Activated naive CD8-positive, alpha-beta T cell treated with anti-CD3 and anti-CD28 coated beads for 36 hours (primary cell): ENCODE measurements around the gene TNNC1. TPM values are rescaled to one million over a fixed set of nuclear protein-coding genes. Genes with fewer than 3 reads are reported as not detected.

Experiments
- DNase-seq: peaks from one replicate; pipeline ENCODE4 v3.0.0; 2021
- H3K27ac Mint-ChIP-seq: one replicate; pipeline ENCODE4 v1.8.0; 2022; ENCODE audit warnings: mild to moderate bottlenecking, moderate library complexity, mixed read lengths
- H3K27me3 Mint-ChIP-seq: one replicate; pipeline ENCODE4 v1.8.0; 2022; ENCODE audit warnings: mild to moderate bottlenecking, mixed read lengths
- H3K36me3 Mint-ChIP-seq: one replicate; pipeline ENCODE4 v1.8.0; 2021; ENCODE audit warnings: mild to moderate bottlenecking, mixed read lengths
- H3K4me1 Mint-ChIP-seq: one replicate; pipeline ENCODE4 v1.8.0; 2021; ENCODE audit warnings: mixed read lengths
- H3K4me3 Mint-ChIP-seq: one replicate; pipeline ENCODE4 v1.8.0; 2022; ENCODE audit warnings: mild to moderate bottlenecking, moderate library complexity, mixed read lengths
- H3K9me3 Mint-ChIP-seq: one replicate; pipeline ENCODE4 v1.8.0; 2022; ENCODE audit warnings: mixed read lengths
- total RNA-seq, 2 experiments: library from RNA; stranded (reverse); gene quantifications; one replicate each; pipeline ENCODE4 v1.2.3, GENCODE V29; 2021

Gene TNNC1
- total RNA-seq, 2 experiments from 2014 or later, result 2.9 to 4.2 TPM

DNA sequence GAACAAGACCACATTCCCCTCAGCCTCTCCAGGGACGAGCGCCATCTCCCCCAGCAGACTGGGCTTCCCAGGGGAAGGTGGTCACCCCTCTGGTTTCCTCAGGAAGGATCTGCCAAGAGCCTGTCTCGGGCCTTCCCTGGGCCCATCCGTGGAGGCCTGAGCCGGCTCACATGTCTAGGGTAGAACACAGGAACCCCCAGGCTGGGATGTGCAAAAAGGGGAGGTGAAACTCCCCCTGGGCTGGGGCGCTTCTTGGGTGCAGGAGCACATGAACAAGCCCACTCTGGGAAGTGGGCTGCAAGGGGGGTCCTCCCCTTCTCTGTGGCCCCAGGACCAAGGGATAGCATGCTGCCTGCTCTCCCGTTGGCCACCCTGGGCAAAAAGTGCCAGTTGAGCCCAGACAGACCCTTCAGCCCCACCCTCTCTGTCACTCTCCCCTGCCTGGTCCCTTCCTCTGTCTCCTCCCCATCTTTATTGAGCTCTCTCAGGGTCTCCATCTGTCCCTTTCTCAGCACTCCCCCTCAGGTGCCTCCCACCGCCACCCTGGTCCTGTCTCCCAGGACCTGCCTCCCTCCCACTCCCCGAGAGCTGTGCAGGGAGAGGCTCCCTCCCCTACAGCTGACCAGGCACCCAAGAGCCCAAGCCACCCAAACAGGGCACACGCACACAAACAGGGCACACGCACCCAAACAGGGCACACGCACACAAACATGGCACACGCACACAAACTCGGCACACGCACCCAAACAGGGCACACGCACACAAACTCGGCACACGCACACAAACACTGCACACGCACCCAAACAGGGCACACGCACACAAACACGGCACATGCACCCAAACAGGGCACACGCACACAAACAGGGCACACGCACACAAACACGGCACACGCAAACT is 9.8 kb downstream of the TNNC1 start:
- Mint-ChIP-seq H3K4me3 (no peak overlapping the region), H3K36me3 (no peaks in the 10 kb centered on the region), H3K27ac (no peak overlapping the region), H3K4me1 (peaks cover 6% of the 10 kb centered on the region), H3K27me3 (no peaks in the 10 kb centered on the region), H3K9me3 (no peaks in the 10 kb centered on the region)
- no peak for DNase-seq

DNA sequence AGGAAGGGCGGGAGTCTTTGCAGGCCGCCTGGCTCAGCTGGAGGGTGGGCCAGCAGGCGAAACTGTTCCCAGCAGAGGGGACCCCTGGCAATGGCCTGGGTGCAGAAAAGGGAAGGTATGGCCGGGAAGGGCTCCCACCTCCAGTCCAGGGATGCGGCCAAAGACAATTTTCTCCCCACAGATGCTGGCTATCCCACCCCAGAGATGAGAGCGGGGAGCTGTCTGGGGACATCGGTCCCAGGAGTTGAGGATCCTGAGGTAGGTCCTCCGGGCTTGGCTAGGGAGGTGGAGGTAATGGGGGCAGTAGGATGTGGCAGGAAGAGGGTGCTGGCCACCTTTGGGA is 10.6 kb downstream of the TNNC1 start:
- Mint-ChIP-seq H3K27me3 (no peaks in the 10 kb centered on the region), H3K27ac (no peak overlapping the region), H3K36me3 (no peaks in the 10 kb centered on the region), H3K4me1 (peaks cover 6% of the 10 kb centered on the region), H3K4me3 (no peak overlapping the region), H3K9me3 (no peaks in the 10 kb centered on the region)
- no peak for DNase-seq

DNA sequence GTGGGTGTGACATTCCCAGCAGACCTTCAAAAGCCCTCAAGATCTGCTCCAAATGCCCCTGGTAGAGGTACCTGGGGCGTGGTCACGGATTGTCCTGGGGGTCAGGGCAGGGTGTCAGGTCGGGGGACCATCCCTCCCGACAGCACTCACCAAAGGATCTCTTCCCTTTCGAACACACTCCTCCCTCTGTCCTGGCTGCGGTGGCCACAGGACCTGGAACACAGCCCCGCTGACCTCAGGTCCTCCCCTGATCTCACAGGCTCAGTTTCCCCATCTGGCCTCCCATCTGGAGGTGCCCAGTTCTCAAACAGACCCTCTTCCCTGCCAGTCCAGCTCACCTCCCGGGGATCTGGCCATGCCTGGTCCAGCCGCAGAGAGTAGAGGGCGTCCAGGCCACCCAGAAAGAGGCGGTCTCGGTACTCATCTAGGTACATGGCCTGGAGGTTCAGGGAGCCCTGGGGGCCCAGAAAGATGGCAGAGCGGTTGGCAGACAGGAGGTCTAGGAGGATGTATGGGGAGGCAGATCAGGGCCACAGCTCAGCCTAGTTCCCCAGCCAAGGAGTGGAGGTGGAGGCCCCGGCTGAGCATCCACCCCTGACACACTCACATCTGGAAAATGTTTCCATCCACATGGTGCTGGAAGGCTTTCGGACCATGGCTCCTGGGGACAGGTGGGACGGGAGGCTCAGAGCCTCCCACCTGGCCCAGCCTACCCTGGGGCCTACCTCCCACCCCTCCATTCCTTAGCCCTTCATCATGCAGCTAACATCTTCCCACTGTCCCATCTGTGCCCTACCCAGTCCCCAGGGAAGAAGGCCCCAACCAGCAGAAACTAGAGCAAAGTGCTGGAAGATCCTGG is 11.2 kb downstream of the TNNC1 start:
- H3K36me3 Mint-ChIP-seq, result no peaks in the 10 kb centered on the region
- no peaks in the 10 kb centered on the region for H3K9me3 Mint-ChIP-seq
- H3K27ac Mint-ChIP-seq, result peak overlapping the region; percentile 31
- DNase-seq, result no peak
- H3K4me3 Mint-ChIP-seq, result no peak overlapping the region
- peaks cover 6% of the 10 kb centered on the region for H3K4me1 Mint-ChIP-seq
- H3K27me3 Mint-ChIP-seq, result no peaks in the 10 kb centered on the region

DNA sequence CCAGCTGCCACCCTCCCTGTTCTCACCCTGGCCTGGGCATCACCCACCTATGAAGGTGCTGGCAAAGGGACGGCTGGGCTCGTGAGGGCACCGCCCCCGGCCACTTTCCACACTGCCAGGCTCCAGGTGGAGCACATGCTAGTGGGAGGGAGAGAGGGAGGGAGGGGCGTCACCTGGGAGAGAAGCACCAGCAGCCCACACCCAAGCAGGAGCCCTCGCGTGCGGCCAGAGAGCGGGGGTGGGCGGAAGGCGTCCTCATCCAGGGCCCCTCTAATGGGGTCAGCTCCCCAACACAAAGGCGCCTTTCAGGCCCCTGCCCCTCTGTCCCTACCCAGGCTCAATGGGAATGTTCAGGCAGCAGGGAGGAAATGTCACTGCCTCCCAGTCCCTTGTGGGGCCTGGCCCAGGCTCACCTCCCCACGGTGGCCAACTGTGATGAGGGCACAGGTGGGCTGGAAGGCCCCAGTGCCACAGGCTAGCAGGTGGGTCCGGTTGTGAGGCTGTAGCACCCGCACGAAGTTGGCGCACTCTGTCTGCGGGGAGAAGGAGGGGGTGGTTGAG is 12.0 kb downstream of the TNNC1 start:
- Mint-ChIP-seq H3K9me3 (no peaks in the 10 kb centered on the region), H3K36me3 (no peaks in the 10 kb centered on the region), H3K27ac (no peak overlapping the region), H3K27me3 (no peaks in the 10 kb centered on the region), H3K4me1 (peaks cover 2% of the 10 kb centered on the region), H3K4me3 (no peak overlapping the region)
- DNase-seq, result no peak

DNA sequence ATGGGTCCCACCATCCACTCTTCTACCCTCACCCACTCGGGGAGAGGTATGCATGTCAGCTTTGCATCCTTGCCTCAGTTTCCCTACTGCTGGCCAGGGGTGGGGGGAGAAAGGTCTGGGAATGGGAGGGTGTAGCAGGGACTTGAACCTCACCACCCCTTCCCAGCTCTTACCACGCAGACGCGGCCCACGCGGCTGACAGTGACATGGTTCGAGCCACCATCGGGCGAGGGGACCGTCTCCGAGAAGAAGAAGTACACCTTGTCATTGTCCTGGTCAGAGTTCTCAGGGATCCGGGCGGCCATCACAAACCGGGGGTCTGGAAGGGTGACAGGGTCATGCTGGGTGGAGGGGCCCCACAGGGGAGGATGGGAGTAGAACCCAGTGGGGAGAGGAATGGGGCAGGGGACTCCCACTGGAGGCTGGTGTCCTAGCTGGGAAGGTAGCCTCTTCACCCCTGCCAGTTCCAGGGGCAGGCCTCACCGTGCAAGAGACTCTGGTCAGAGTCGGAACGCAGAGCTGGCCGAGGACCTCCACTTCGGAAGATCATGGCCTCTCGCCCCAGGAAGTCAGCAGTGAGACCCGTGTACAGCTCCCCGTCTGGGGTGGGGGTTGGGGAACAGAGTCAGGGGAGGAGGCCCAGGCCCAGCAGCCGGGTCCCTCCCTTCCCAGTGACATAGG is 12.6 kb downstream of the TNNC1 start:
- H3K4me3 Mint-ChIP-seq, result no peak overlapping the region
- DNase-seq, result no peak
- no peaks in the 10 kb centered on the region for H3K9me3 Mint-ChIP-seq
- H3K27me3 Mint-ChIP-seq, result no peaks in the 10 kb centered on the region
- peaks cover 2% of the 10 kb centered on the region for H3K4me1 Mint-ChIP-seq
- no peak overlapping the region for H3K27ac Mint-ChIP-seq
- H3K36me3 Mint-ChIP-seq, result no peaks in the 10 kb centered on the region

DNA sequence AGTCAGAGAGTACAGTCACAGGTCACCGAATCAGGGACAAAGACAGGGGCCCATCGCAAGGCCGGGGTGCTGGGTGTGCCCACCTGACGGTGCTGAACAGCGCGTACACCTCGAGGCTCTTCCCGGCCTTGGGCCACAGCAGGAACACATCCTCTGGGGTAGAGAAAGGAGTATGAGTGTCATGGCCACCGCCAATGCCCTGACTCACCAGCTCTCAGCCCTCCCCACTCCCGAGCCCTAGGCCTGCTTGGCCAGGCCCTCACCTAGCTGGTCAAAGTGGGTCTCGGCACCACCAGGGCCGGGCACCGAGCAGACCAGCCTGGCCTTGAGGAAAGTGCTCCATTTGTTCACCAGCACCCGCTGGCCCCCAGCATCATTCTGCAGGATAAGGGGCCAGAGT is 13.2 kb downstream of the TNNC1 start:
- no peaks in the 10 kb centered on the region for H3K36me3 Mint-ChIP-seq
- H3K27me3 Mint-ChIP-seq, result no peaks in the 10 kb centered on the region
- H3K4me1 Mint-ChIP-seq, result peaks cover 2% of the 10 kb centered on the region
- DNase-seq, result no peak
- no peak overlapping the region for H3K4me3 Mint-ChIP-seq
- H3K27ac Mint-ChIP-seq, result no peak overlapping the region
- no peaks in the 10 kb centered on the region for H3K9me3 Mint-ChIP-seq

DNA sequence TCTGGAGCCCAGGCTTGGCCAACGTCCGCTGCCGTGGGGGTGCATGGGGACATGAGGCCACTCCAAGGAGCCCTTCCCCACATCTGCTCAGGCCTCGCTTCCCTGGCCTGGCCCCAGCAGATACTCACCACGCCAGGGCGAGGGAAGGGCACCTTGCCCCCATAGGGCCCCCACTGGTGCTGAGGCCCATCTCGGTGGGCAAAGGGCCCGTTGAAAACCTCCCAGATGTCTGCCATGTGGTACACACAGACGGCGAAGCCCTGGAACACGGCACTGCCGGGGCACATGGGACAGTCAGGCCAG is 13.6 kb downstream of the TNNC1 start:
- Mint-ChIP-seq H3K27ac (no peak overlapping the region), H3K27me3 (no peaks in the 10 kb centered on the region), H3K36me3 (no peaks in the 10 kb centered on the region), H3K4me3 (no peak overlapping the region), H3K9me3 (no peaks in the 10 kb centered on the region), H3K4me1 (peaks cover 2% of the 10 kb centered on the region)
- no peak for DNase-seq

DNA sequence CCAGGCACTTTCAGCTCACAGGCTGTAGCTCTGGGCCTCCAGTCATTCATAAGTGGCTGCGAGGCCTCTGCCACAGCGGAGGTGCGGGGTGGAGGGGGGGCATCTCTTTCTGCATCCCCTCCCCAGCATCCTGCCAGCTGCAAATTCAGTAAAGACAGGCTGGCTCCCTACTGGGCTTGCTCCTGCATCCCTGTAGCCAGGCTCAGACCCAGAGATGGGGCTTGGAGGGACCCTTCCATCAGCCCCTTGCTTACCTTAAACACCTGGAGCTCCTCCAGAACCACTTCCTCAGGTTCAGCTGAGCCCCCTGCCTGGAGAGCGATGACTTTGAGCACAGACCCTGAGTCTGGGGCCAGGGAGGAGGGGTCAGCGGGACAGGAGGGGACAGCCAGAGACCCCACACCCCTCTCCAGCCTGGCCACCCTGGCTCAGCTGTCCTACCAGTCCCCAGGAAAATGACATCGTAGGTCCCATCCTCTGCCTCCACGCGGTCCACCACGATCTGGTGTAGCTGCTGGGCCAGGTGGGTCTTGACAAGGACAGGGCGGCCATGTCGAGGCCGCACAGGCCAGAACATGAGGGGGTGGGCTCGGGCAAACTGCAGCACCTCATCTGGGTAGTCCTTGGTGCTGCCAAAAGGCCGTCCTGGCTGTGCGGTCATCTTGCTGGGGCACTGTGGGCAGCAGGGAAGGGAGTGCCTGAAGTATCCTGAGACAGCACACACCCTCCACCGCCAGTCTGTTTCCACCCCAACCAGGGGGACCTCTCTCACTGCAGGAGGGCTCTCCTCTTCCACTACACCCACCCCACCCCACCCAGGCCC is 14.2 kb downstream of the TNNC1 start:
- Mint-ChIP-seq H3K27me3 (no peaks in the 10 kb centered on the region), H3K9me3 (no peaks in the 10 kb centered on the region), H3K4me3 (no peak overlapping the region), H3K36me3 (no peaks in the 10 kb centered on the region), H3K4me1 (no peaks in the 10 kb centered on the region), H3K27ac (no peak overlapping the region)
- DNase-seq, result no peak

DNA sequence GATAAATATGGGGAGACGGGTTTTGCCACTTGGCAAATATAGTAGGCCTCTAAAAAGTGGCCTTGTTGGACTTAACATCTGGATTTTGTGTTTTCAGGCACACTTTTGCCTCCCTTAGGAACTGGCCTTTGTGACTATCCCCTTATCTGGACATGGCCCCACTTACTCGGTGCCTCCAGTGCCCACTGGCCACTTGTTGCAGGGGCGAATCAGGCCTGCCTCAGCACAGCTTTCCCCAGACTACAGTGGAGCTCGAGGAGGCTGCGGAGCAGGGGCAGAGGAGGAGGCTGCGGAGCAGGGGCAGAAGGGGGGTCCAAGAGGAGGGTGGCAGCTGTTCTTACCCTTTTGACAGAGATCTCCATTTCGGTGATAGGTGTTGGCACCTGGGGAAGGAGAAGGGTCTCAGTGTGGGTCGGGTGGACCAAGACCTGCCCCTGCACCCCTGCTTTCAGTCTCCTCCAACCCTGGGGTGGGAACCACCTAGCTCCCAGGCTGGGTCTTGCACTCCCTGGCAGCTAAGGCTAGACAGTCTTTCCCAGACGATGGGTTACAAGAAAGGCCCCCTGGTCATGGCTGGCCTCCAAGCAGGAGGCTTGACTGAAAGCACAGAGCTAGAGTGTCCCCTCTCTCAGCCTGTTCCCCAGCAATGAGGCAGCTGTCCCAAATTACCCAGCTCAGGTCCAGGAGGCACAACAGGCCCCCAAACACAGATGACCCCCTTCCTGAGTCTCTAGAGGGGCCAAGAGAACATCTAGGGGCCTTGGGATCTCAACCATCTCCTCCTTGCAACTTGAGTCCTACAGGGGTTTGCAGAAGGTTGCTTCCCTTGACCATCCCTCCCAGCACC is 15.0 kb downstream of the TNNC1 start:
- no peak for DNase-seq
- no peaks in the 10 kb centered on the region for H3K9me3 Mint-ChIP-seq
- H3K27me3 Mint-ChIP-seq, result no peaks in the 10 kb centered on the region
- H3K36me3 Mint-ChIP-seq, result no peaks in the 10 kb centered on the region
- no peak overlapping the region for H3K4me3 Mint-ChIP-seq
- H3K27ac Mint-ChIP-seq, result no peak overlapping the region
- H3K4me1 Mint-ChIP-seq, result no peaks in the 10 kb centered on the region

DNA sequence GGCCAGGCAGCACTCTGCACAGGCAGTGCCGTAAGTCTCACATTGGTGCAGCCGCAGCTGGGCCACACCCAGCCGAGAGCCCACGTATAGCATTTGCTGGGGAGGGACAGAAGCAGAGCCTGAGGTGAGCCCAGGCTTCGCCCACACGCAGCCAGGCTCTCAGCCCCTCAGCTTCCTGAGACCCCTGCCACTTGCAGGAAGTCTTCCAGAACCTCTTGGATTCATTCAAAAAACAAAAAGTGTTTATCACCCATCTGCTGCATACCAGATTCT is 15.8 kb downstream of the TNNC1 start:
- H3K4me1 Mint-ChIP-seq, result no peaks in the 10 kb centered on the region
- no peaks in the 10 kb centered on the region for H3K9me3 Mint-ChIP-seq
- H3K27ac Mint-ChIP-seq, result no peak overlapping the region
- no peaks in the 10 kb centered on the region for H3K27me3 Mint-ChIP-seq
- no peaks in the 10 kb centered on the region for H3K36me3 Mint-ChIP-seq
- H3K4me3 Mint-ChIP-seq, result no peak overlapping the region
- DNase-seq, result no peak

DNA sequence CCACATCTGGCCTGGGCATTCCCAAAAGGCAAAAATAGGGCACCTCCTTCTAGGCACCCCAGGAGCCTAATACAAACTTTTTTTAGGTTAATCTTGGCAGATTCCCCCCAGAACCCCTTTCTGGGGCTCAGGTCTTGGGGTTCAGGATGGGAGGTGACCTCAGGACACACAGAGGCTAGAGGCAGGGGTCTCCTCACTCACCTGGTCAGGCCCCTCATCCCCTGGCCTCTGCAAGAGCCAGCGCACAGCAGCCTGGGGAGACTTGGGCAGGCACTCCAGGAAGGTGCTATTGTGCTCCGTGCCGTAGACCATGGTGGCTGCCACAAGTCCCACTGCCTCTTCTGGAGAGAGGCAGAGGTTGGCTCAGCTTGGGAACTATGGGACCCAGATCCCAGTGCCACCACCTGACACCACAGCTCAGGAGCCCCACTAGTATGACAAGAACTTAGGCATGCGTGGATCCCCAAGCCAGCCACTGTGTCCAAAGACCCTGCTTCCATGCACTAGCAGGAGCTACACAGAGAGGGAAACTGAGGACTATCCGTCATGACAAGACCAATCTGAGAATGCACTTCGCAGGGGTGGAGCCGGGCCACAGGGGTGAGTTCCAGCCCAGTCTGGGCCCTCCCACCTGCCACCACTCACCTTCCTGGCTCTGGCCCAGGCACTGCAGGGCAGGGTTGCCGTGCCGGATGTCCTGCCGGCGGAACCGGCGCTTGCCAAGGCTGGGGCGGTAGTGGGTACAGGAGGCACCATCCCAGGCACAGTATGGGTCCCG is 16.3 kb downstream of the TNNC1 start:
- Mint-ChIP-seq H3K4me3 (no peak overlapping the region), H3K36me3 (no peaks in the 10 kb centered on the region), H3K4me1 (no peaks in the 10 kb centered on the region), H3K9me3 (no peaks in the 10 kb centered on the region), H3K27me3 (no peaks in the 10 kb centered on the region), H3K27ac (no peak overlapping the region)
- DNase-seq, result no peak

DNA sequence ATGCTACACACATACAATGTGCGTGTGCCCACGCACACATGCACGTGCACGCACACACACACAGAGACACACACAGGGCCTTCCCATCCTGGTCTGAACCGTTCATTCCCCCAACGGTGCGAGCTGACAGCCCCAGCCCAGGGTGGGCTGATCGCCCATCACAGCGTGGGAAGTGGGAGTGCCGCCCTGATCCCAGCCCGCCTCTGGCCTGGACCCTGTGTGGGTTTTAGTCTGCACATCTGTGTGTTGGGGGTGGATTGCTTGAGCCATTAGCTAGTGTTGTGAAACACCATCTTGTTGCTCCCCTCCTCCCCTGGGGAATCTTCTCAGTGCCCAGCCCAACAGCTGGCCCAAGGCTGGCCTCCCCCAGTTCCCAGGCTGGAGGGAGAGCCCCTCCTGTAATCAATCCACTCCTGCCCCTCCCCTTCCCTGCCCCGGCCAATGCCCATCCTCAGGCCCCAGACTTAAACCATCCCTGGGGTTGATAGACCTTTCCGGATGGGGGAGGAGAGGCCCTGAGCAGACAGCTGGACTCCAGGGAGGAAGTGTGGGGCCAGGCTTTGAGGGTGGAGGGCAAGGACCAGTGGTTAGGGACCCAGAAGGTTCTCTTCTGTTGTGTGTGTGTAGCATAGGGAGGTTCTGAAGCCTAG is 17.2 kb downstream of the TNNC1 start:
- no peak for DNase-seq
- no peaks in the 10 kb centered on the region for H3K36me3 Mint-ChIP-seq

More for the DNA sequence above, 17.2 kb downstream of the TNNC1 start:
- H3K27ac Mint-ChIP-seq, result no peak overlapping the region
- H3K4me1 Mint-ChIP-seq, result no peaks in the 10 kb centered on the region
- no peak overlapping the region for H3K4me3 Mint-ChIP-seq
- H3K27me3 Mint-ChIP-seq, result peaks cover 4% of the 10 kb centered on the region
- no peaks in the 10 kb centered on the region for H3K9me3 Mint-ChIP-seq
